WTC11 (cell line): ENCODE data around the gene ARL4A. TPM values are rescaled to one million over a fixed set of nuclear protein-coding genes. Genes with fewer than 3 reads are reported as not detected.

Experiments
- ATAC-seq: fragments of 200-7000 bp; cut with Tn5 transposase; 2 replicates; pipeline ENCODE4 v1.10.0; 2021; ENCODE audit warnings: mild to moderate bottlenecking, moderate library complexity
- CTCF ChIA-PET: fragments of 300-600 bp; sonication (Branson Sonifier 250); formaldehyde crosslinking; loops from one replicate; lab custom pipeline; 2021; ENCODE audit warnings: antibody characterized with exemption; lab: Charles Lee
- POLR2A ChIA-PET: fragments of 350-600 bp; sonication (Branson Sonifier 250); formaldehyde crosslinking; loops from one replicate; lab custom pipeline; 2021; ENCODE audit warnings: antibody characterized with exemption; lab: Charles Lee
- DNase-seq: peaks from one replicate; pipeline ENCODE4 v3.0.0; 2021; ENCODE audit warnings: low spot score
- H3K27ac Mint-ChIP-seq: 2 replicates; pipeline ENCODE4 v1.8.0; 2021; ENCODE audit warnings: mixed read lengths
- H3K27me3 Mint-ChIP-seq: 2 replicates; pipeline ENCODE4 v1.8.0; 2021; ENCODE audit warnings: low read depth, mild to moderate bottlenecking, moderate library complexity, mixed read lengths
- H3K36me3 Mint-ChIP-seq: 2 replicates; pipeline ENCODE4 v1.8.0; 2021; ENCODE audit warnings: mixed read lengths
- H3K4me1 Mint-ChIP-seq: 2 replicates; pipeline ENCODE4 v1.8.0; 2022; ENCODE audit warnings: mixed read lengths
- H3K4me3 Mint-ChIP-seq: 2 replicates; pipeline ENCODE4 v1.8.0; 2021; ENCODE audit warnings: mild to moderate bottlenecking, moderate library complexity, mixed read lengths
- H3K9me3 Mint-ChIP-seq: 2 replicates; pipeline ENCODE4 v1.8.0; 2021; ENCODE audit warnings: mixed read lengths
- CREB1 ChIP-seq: sonication (generic); formaldehyde crosslinking; IDR thresholded peaks from 2 replicates; pipeline ENCODE4 v1.8.0; 2023; ENCODE audit warnings: mild to moderate bottlenecking, missing genetic modification reagents
- FOXP4 ChIP-seq: sonication (generic); formaldehyde crosslinking; IDR thresholded peaks from 2 replicates; pipeline ENCODE4 v1.8.0; 2022; ENCODE audit warnings: mild to moderate bottlenecking, missing genetic modification reagents
- GRHL2 ChIP-seq: fragments of 250-450 bp; sonication (Bioruptor Pico); IDR thresholded peaks from 2 replicates; pipeline ENCODE4 v1.8.0; 2022; ENCODE audit warnings: mild to moderate bottlenecking, moderate library complexity; ENCODE audit not compliant: insufficient replicate concordance, severe bottlenecking
- GTF2I ChIP-seq: fragments of 250-450 bp; sonication (Bioruptor Pico); conservative IDR thresholded peaks from 2 replicates; pipeline ENCODE4 v1.4.0; 2021; ENCODE audit warnings: mild to moderate bottlenecking
- JUN ChIP-seq: sonication (generic); formaldehyde crosslinking; IDR thresholded peaks from 2 replicates; pipeline ENCODE4 v1.8.0; 2023; ENCODE audit warnings: mild to moderate bottlenecking, missing genetic modification reagents
- NR2C2 ChIP-seq: sonication (generic); formaldehyde crosslinking; IDR thresholded peaks from 2 replicates; pipeline ENCODE4 v1.8.0; 2022; ENCODE audit warnings: mild to moderate bottlenecking, missing genetic modification reagents
- OVOL2 ChIP-seq: fragments of 250-450 bp; sonication (Bioruptor Pico); IDR thresholded peaks from 2 replicates; pipeline ENCODE4 v1.9.0; 2021; ENCODE audit warnings: mild to moderate bottlenecking, borderline replicate concordance
- PRRX2 ChIP-seq: fragments of 250-450 bp; sonication (Bioruptor Pico); IDR thresholded peaks from 2 replicates; pipeline ENCODE4 v1.8.0; 2021; ENCODE audit warnings: mild to moderate bottlenecking
- RELA ChIP-seq: sonication (generic); formaldehyde crosslinking; IDR thresholded peaks from 2 replicates; pipeline ENCODE4 v1.8.1; 2022; ENCODE audit warnings: missing genetic modification reagents, mild to moderate bottlenecking, borderline replicate concordance
- SMAD4 ChIP-seq: sonication (generic); formaldehyde crosslinking; IDR thresholded peaks from 2 replicates; pipeline ENCODE4 v1.8.0; 2022; ENCODE audit warnings: mild to moderate bottlenecking, missing genetic modification reagents
- SP1 ChIP-seq: sonication (generic); formaldehyde crosslinking; conservative IDR thresholded peaks from 2 replicates; pipeline ENCODE4 v1.8.1; 2022; ENCODE audit warnings: missing genetic modification reagents
- TEAD4 ChIP-seq: sonication (generic); formaldehyde crosslinking; IDR thresholded peaks from 2 replicates; pipeline ENCODE4 v1.8.0; 2022; ENCODE audit warnings: mild to moderate bottlenecking, missing genetic modification reagents
- ZNF219 ChIP-seq: sonication (generic); formaldehyde crosslinking; IDR thresholded peaks from 2 replicates; pipeline ENCODE4 v1.8.0; 2023; ENCODE audit warnings: missing genetic modification reagents, mild to moderate bottlenecking, borderline replicate concordance
- ZNF232 ChIP-seq: sonication (generic); formaldehyde crosslinking; IDR thresholded peaks from 2 replicates; pipeline ENCODE4 v1.8.0; 2022; ENCODE audit warnings: mild to moderate bottlenecking, missing genetic modification reagents
- ZNF317 ChIP-seq: sonication (generic); formaldehyde crosslinking; IDR thresholded peaks from 2 replicates; pipeline ENCODE4 v1.8.1; 2023; ENCODE audit warnings: low read depth, mild to moderate bottlenecking, moderate library complexity, missing genetic modification reagents, borderline replicate concordance
- ZNF425 ChIP-seq: fragments of 250-450 bp; sonication (Bioruptor Pico); conservative IDR thresholded peaks from 2 replicates; pipeline ENCODE4 v1.9.0; 2021; ENCODE audit warnings: mild to moderate bottlenecking
- ZNF671 ChIP-seq: fragments of 250-450 bp; sonication (Bioruptor Pico); IDR thresholded peaks from 2 replicates; pipeline ENCODE4 v1.8.0; 2021; ENCODE audit warnings: mild to moderate bottlenecking
- total RNA-seq: library from RNA; stranded (reverse); gene quantifications from 3 replicates; pipeline ENCODE4 v1.2.3, GENCODE V29; 2021
- TF ChIP-seq, protein P1 (sequence below): sonication (generic); formaldehyde crosslinking; conservative IDR thresholded peaks from 2 replicates; pipeline ENCODE4 v1.8.1; 2023; ENCODE audit warnings: mild to moderate bottlenecking, low read depth, missing genetic modification reagents, moderate library complexity
- TF ChIP-seq, protein P2 (sequence below): sonication (generic); formaldehyde crosslinking; IDR thresholded peaks from 2 replicates; pipeline ENCODE4 v1.8.1; 2022; ENCODE audit warnings: low read depth, mild to moderate bottlenecking, moderate library complexity, missing genetic modification reagents, borderline replicate concordance
- TF ChIP-seq, protein P3 (sequence below): sonication (generic); formaldehyde crosslinking; IDR thresholded peaks from 2 replicates; pipeline ENCODE4 v1.8.1; 2022; ENCODE audit warnings: mild to moderate bottlenecking, moderate library complexity, missing genetic modification reagents
- TF ChIP-seq, protein P4 (sequence below): sonication (generic); formaldehyde crosslinking; IDR thresholded peaks from 2 replicates; pipeline ENCODE4 v1.8.1; 2022; ENCODE audit warnings: mild to moderate bottlenecking, missing genetic modification reagents, moderate library complexity, borderline replicate concordance

Gene ARL4A
- total RNA-seq, 1 experiment from 2014 or later, result 25.4 TPM

- TF ChIP-seq, protein P1, sequence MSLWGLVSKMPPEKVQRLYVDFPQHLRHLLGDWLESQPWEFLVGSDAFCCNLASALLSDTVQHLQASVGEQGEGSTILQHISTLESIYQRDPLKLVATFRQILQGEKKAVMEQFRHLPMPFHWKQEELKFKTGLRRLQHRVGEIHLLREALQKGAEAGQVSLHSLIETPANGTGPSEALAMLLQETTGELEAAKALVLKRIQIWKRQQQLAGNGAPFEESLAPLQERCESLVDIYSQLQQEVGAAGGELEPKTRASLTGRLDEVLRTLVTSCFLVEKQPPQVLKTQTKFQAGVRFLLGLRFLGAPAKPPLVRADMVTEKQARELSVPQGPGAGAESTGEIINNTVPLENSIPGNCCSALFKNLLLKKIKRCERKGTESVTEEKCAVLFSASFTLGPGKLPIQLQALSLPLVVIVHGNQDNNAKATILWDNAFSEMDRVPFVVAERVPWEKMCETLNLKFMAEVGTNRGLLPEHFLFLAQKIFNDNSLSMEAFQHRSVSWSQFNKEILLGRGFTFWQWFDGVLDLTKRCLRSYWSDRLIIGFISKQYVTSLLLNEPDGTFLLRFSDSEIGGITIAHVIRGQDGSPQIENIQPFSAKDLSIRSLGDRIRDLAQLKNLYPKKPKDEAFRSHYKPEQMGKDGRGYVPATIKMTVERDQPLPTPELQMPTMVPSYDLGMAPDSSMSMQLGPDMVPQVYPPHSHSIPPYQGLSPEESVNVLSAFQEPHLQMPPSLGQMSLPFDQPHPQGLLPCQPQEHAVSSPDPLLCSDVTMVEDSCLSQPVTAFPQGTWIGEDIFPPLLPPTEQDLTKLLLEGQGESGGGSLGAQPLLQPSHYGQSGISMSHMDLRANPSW (CRISPR knock-in tag), result no peak
- no peak for TF ChIP-seq FOXP4
- no peak for TF ChIP-seq PRRX2 (CRISPR knock-in tag)
- TF ChIP-seq ZNF219, result no peak
These were observed 38.3 kb downstream of the ARL4A start (continued) for GRCh38 chr7:12725575-12726316.

DNA sequence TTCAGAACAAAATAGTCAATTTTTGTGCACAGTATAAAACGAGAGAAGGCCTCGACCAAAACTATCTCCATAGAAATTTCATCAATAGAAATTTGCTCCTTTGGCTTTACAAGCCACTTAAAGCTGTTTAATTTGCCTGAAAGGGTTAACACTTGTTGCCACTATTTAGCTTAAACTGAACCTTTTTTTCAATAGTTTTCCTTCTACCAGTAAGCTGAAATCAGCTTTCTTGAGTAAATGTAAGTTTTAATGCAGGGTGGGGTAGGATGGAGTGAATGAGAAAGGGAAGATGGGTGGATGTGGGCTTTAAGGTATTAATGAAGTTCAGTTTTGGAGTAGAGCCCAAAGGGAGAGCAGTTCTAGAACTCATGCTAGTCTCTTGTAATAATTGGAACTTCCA, 39.5 kb downstream of the ARL4A start:
- ATAC-seq (no peak), DNase-seq (no peak)
- no peak overlapping the region for H3K4me3 Mint-ChIP-seq
- ChIA-PET POLR2A (no interaction called here), CTCF (interaction anchor here (3.5 kb wide), 1 partner anchor 40 kb away, joined by 28 read pairs; the partner anchor contains the start of gene ARL4A)
- 0 out of 2 replicates have a peak overlapping the region, but pooled peaks have one; percentile 8 for H3K27ac Mint-ChIP-seq
- no peak for TF ChIP-seq ZNF671
- TF ChIP-seq ZNF232, result no peak
- H3K27me3 Mint-ChIP-seq, result no peaks in the 10 kb centered on the region; the same call in 1 of the 2 replicates
- H3K9me3 Mint-ChIP-seq, result no peaks in the 10 kb centered on the region
- H3K4me1 Mint-ChIP-seq, result peaks cover 65% of the 10 kb centered on the region
- H3K36me3 Mint-ChIP-seq, result 0 out of 2 replicates have a peak, but pooled peaks cover 2% of the 10 kb centered on the region

GRCh38 chr7:12727455-12728191, 40.2 kb downstream of the ARL4A start:
- H3K9me3 Mint-ChIP-seq, result no peaks in the 10 kb centered on the region
- ATAC-seq (no peak), DNase-seq (no peak)
- no peaks in the 10 kb centered on the region for H3K36me3 Mint-ChIP-seq
- H3K4me3 Mint-ChIP-seq, result no peak overlapping the region
- H3K4me1 Mint-ChIP-seq, result peaks cover 59% of the 10 kb centered on the region
- POLR2A ChIA-PET, result no interaction called here
- no peak for TF ChIP-seq GRHL2
- TF ChIP-seq ZNF317 (CRISPR knock-in tag), result no peak
- TF ChIP-seq, protein P2, sequence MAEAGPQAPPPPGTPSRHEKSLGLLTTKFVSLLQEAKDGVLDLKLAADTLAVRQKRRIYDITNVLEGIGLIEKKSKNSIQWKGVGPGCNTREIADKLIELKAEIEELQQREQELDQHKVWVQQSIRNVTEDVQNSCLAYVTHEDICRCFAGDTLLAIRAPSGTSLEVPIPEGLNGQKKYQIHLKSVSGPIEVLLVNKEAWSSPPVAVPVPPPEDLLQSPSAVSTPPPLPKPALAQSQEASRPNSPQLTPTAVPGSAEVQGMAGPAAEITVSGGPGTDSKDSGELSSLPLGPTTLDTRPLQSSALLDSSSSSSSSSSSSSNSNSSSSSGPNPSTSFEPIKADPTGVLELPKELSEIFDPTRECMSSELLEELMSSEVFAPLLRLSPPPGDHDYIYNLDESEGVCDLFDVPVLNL, result no peak
- TF ChIP-seq TEAD4 (CRISPR knock-in tag), result no peak
- no peak for TF ChIP-seq GTF2I (CRISPR knock-in tag)
- TF ChIP-seq CREB1, result no peak
- TF ChIP-seq, protein P3, sequence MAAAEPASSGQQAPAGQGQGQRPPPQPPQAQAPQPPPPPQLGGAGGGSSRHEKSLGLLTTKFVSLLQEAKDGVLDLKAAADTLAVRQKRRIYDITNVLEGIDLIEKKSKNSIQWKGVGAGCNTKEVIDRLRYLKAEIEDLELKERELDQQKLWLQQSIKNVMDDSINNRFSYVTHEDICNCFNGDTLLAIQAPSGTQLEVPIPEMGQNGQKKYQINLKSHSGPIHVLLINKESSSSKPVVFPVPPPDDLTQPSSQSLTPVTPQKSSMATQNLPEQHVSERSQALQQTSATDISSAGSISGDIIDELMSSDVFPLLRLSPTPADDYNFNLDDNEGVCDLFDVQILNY (CRISPR knock-in tag), result no peak
- TF ChIP-seq, protein P4, sequence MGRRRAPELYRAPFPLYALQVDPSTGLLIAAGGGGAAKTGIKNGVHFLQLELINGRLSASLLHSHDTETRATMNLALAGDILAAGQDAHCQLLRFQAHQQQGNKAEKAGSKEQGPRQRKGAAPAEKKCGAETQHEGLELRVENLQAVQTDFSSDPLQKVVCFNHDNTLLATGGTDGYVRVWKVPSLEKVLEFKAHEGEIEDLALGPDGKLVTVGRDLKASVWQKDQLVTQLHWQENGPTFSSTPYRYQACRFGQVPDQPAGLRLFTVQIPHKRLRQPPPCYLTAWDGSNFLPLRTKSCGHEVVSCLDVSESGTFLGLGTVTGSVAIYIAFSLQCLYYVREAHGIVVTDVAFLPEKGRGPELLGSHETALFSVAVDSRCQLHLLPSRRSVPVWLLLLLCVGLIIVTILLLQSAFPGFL, result no peak
- TF ChIP-seq JUN (CRISPR knock-in tag), result no peak
- TF ChIP-seq SP1 (CRISPR knock-in tag), result no peak
- no peak for TF ChIP-seq SMAD4
- TF ChIP-seq NR2C2, result no peak
- TF ChIP-seq ZNF425 (CRISPR knock-in tag), result no peak
- TF ChIP-seq RELA (CRISPR knock-in tag), result no peak
- no peak for TF ChIP-seq OVOL2 (CRISPR knock-in tag)
- H3K27me3 Mint-ChIP-seq, result no peaks in the 10 kb centered on the region
- no peak overlapping the region; the same call in 1 of the 2 replicates for H3K27ac Mint-ChIP-seq
- CTCF ChIA-PET, result interaction anchor here (1.4 to 3.5 kb wide), 2 partner anchors 35 to 41 kb away, joined by 3 to 28 read pairs; partner anchors contain the start of gene ARL4A
